ENCODE results near the gene MYL9.

MYL9 gene

DNA sequence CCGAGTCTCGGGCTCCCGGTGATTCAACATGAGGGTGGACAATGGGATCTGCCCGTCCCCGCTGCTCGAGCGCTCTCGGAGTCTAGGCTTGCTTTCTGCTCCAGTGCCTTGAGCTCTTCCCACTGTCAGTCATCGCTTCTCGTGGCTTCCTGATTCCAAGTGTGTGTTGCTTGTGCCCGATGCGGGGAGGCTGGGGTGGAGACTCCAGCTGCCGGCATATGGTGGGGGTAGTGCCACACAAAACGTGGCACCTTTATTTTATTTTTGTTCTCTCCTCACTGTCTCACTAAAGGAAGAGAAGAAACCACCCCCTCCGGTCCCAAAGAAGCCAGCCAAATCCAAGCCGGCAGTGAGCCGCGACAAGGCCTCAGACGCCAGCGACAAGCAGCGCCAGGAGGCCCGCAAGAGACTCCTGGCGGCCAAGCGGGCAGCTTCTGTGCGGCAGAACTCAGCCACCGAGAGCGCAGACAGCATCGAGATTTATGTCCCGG is 14.8 kb upstream of the MYL9 start:
- DNase-seq (ENCODE audit: low read depth): no peak

GRCh38 chr20:36527331-36528125 is 13.8 kb upstream of the MYL9 start:
- DNase-seq (ENCODE audit: low read depth): no peak

GRCh38 chr20:36528176-36528874 is 13.0 kb upstream of the MYL9 start:
- DNase-seq (ENCODE audit: low read depth): no peak

DNA sequence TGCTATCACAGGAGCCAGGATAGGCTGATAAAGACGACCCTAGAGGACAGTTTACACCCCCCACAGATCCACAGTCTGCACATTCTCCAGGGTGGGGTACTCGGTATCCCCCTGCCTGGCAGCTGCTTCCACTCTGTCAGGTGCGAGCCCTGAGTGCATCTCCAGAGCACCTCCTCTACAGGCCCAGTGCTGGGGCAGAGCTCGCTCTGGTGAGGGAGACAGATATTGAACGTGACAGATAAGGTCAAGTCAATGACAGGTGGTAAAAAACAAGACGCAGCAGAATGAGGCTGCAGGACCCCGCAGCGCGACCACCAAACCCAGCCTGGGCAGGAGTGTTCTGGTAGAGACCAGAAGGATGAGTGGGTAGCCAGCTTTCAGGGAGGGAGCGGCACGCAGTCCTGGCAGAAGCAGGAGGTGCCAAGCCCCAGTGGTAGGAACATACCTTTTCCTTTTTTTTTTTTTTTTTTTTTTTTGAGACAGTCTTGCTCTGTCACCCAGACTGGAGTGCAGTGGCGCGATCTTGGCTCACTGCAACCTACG is 12.4 kb upstream of the MYL9 start:
- no peak for DNase-seq (ENCODE audit: low read depth)

DNA sequence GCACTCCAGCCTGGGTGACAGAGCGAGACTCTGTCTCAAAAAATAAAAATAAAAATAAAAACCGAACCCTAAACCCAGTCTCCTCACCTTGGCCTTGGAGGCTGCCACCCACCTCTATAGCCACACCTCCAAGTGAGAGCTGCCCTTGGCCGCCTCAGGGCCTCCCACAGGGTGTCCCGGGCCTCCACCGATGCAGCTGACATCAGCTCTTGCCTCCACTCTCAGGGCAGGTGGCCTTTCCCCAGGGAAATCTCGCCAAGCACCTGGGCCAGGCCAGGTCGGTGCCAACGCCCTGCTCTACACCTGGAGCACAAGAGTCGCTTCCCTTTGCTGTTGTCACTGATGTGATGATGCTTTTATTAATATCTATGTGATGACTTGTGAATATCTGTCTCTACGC is 8.9 kb upstream of the MYL9 start:
- no peak for DNase-seq (ENCODE audit: low read depth)

DNA sequence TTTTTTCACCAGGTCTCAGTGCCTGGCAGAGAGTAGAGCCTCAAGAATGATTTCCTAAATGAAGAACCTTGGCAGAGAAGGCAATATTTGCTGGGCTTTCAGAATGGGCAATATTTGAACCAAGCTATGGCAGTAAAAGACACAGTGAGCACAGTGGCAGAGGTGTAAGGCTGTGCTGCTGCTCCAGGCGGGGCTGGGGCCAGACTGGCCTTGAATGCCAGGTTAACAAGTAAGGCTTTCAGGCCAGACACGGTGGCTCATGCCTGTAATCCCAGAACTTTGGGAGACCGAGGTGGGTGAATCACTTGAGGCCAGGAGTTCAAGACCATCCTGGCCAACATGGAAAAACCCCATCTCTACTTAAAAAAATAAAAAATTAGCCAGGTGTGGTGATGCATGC is 8.5 kb upstream of the MYL9 start:
- no peak for DNase-seq (ENCODE audit: low read depth)

DNA sequence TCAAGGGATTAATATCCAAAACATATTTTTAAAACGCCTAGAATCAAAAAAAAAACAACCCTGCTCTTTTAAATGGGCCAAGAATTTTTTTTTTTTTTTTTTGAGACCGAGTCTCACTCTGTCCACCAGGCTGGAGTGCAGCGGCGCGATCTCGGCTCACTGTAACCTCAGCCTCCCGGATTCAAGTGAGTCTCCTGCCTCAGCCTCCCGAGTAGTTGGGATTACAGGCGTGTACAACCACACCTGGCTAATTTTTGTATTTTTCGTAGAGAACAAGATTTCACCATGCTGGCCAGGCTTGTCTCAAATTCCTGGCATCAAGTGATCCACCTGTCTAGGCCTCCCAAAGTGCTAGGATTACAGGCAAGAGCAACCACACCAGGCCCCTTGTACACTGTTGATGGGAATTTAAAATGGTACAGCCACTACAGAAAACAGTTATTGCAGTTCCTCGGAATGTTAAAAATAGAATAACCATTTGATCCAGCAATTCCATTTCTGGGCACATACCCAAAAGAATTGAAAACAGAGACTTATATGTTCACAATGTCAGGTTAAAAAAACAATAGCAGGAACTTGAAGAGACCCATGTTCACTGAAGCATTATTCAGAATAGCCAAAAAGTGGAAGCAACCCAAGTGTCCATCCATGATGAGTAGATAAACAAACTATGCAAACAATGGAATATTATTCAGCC is 3.1 kb upstream of the MYL9 start:
- DNase-seq (ENCODE audit: low read depth): peak; percentile 78

DNA sequence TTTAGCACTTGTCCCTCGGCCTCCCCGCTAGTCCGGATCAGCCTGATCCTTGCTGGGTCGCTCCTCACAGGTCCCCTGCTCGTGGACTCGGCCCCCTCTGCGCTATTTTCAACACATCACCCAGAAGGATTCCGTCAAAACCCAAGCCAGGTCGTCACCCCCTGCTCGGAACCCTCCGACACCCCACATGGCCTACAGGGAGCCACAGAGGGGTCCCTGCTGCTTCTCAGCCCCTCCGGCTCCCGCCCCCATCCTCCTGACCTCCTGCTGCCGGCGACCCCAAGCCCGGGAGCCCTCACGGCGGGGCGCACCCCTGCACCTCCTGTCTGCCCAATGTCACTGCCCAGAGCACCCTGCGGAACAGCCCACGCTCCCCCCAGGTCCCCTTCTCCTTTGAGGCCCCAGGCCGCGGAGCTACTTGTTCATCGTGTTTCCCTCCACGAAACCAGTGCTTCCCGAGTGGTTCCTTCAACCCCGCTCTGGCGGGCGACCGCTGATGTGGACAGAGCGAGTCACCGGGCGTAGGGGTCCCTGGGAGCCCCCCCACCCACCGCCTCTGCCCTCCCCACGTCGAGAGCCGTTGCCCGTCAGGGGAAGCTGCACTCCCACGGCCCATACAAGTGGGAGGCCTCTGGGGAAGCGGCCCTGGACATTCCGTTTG is 638 bp upstream of the MYL9 start:
- no peak for DNase-seq (ENCODE audit: low read depth)

GRCh38 chr20:36541768-36542488 is 609 bp downstream of the MYL9 start:
- DNase-seq (ENCODE audit: low read depth): peak; percentile 80

DNA sequence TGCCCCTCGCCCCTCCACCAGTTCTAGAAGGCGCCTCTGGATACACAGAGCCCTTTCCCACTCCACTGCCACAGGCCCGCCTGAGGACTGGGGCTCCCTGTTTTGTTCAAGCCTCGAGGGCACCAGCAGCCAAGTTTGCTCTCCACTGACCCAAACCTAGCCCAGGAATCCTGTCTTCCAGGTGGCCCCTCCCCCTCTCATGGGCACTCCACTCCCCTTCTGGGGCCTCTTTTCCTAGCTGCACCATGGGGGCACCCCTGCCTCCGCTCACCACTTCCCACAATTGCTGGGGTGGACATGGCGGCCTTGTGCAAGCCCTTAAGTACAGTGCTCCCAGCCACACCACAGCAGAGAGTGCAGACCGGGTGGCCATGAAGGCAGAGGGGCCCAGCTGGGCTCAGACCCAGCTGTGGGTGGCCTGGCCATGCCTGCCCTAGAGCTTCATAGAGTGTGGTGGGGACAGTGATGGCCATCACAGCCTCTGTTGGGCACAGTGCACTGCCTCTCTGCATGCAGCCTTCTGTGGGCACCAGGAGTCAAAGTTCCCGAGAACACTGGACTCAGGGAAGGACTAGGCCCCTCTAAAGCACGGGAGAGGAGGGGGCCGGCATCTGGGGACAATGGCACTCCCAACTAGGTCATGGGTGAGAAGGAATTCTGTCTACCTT is 1.3 kb downstream of the MYL9 start:
- DNase-seq (ENCODE audit: low read depth): no peak

DNA sequence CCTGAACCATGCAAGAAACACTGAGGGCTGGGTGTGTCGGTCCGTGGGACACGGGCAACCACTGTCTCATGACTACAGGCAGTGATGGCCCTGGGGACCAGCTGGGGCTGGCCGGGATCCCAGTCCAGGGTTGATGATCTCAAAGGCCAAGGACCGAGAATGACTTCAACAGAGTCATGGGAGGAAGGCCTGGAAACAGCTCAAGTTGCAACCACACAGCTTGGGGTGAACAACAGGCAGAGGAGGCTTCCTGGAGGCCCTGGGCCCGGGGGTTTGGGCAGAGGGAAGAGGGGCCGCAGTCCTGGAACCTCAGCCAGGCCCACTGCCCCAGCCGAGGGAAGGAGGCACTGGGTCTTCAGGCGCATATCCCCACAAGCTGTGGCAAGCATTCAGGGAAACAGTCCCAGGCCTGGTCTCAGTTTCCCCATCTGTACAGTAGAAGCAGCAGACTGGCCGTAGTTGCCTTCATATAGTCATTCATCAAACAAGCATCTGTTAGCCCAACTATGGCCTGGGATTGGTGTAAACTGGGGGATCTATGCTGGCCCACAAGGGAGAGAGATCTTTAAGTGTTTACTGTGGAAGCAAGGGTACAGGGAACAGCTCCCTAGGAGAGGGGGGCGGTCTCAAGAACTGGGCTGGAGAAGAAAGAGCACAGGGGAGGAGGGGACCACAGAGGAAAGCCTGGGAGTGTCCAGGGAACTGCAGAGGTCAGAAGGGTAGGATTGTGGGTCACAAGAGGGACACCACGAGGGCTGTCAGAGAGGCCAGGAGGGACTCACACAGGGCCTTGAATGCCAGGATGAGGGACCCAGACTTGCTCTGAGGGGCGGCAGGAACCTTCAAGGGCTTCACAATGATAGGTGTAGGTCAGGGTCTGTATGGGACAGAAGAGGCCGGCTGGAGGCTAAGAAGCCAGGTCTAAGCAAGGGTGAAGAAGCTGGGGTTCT is 2.1 kb downstream of the MYL9 start:
- DNase-seq (ENCODE audit: low read depth): peak; percentile 90

GRCh38 chr20:36544134-36545018 is 3.1 kb downstream of the MYL9 start:
- peak; percentile 90 for DNase-seq (ENCODE audit: low read depth)

DNA sequence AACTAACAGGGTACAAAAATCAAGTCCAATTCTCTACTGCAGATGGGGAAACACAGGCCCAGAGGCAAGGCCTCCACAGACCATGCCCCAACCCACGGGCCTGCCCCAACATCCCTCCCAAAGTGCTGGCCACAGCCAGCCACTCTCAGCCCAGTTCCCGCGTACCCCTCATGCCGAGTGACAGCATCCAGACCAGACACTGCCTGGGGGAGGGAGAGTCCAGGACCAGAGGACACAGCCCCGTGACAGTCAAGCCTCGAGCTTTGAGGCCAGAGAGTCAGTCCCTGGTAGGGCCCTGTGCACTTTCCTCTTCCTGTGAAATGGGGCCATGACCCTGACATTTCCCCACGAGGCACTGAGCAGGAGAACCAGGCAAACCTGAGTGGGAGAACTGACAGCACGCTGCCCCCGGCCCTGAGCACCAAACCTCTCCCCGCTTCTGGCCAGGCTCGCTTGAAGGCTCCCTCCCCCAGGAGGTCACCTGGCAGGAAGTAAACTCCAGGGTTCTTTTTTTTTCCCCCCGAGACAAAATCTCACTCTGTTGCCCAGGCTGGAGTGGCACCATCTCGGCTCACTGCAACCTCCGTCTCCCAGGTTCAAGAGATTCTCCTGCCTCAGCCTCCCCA is 4.9 kb downstream of the MYL9 start:
- no peak for DNase-seq (ENCODE audit: low read depth)

GRCh38 chr20:36547186-36548005 is 6.1 kb downstream of the MYL9 start:
- DNase-seq (ENCODE audit: low read depth): no peak

- no peak for DNase-seq (ENCODE audit: low read depth)
Measured at GRCh38 chr20:36548006-36548315, 6.6 kb downstream of the MYL9 start.

- no peak for DNase-seq (ENCODE audit: low read depth)
Measured at GRCh38 chr20:36548704-36549627, 7.6 kb downstream of the MYL9 start.

GRCh38 chr20:36549628-36549941 is 8.3 kb downstream of the MYL9 start:
- DNase-seq (ENCODE audit: low read depth): no peak
